Fibroblast of villous mesenchyme (primary cell): Measurements from ENCODE around the gene MICAL2. TPM values are rescaled to one million over a fixed set of nuclear protein-coding genes. Genes with fewer than 3 reads are reported as not detected.

Source experiments
- DNase-seq: peaks from one replicate; pipeline ENCODE4 v3.0.0-alpha.2; 2010; ENCODE audit warnings: low read depth
- H3K4me3 ChIP-seq: 2 replicates; pipeline ENCODE4 v1.5.1; 2011; ENCODE audit warnings: low read depth, mild to moderate bottlenecking, low read length
- total RNA-seq: library from RNA; depleted of rRNA; stranded (reverse); fragments of >200 nt; gene quantifications from 2 replicates; pipeline ENCODE4 v1.2.3, GENCODE V29; 2012
- TF ChIP-seq, protein P1 (sequence below): IDR thresholded peaks from 2 replicates; pipeline ENCODE4 v1.5.1; 2012; ENCODE audit warnings: low read depth, mild to moderate bottlenecking, low read length; ENCODE audit not compliant: insufficient read depth

Gene MICAL2
- total RNA-seq, 1 donor, result 164 TPM

DNA sequence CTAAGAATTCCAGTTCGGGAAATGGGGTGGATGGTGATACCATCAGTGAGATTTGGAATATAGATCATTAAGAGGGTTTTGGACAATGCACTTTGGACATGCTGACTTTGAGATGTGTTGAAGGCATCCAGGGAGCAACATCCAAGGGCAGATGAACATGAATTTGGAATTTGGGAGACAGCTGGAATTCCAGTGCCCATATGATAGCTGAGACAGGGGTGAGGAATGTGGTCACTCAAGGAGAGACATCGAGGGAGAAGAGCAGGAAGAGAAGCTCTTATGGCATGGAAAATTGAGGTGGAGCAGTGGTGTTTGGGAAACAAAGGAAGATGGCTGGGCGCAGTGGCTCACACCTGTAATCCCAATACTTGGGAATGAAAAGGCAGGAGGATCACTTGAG lies 11.8 kb upstream of the MICAL2 start:
- TF ChIP-seq, protein P1, sequence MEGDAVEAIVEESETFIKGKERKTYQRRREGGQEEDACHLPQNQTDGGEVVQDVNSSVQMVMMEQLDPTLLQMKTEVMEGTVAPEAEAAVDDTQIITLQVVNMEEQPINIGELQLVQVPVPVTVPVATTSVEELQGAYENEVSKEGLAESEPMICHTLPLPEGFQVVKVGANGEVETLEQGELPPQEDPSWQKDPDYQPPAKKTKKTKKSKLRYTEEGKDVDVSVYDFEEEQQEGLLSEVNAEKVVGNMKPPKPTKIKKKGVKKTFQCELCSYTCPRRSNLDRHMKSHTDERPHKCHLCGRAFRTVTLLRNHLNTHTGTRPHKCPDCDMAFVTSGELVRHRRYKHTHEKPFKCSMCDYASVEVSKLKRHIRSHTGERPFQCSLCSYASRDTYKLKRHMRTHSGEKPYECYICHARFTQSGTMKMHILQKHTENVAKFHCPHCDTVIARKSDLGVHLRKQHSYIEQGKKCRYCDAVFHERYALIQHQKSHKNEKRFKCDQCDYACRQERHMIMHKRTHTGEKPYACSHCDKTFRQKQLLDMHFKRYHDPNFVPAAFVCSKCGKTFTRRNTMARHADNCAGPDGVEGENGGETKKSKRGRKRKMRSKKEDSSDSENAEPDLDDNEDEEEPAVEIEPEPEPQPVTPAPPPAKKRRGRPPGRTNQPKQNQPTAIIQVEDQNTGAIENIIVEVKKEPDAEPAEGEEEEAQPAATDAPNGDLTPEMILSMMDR, result no peak
- H3K4me3 ChIP-seq, result no peak overlapping the region
- no peak for DNase-seq

DNA sequence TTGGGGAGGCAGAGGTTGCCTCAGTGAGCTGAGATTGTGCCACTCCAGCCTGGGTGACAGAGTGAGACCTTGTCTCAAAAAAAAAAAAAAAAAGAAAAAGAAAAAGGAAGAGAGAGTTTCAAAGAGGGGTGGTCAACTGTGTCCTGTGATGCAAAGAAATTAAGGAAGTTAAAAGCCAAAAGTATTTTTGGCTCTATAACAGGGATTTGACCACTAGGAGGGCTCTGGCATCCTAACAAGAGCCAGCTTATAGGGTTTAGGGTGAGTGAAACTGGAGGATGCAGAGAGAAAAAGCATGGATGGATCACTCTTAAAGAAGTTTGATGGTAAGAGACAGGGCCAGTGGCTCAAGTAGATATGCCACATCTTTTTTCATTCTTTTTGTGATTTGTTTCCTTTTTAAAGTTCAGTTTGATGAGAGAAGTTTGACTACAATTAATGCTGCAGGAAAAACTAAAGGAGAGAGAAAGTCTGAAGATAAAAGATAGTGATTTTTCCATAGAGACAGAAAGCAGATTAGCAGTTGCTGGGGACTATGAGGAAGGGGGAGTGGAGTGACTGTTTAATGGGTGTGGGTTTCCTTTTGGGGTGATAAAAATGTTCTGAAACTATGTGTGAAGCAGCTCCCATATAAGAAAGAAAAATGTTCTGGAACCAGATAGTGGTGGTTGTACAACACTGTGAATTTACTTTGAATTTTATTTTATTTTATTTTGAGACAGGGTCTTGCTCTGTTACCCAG lies 11.1 kb upstream of the MICAL2 start:
- H3K4me3 ChIP-seq, result no peak overlapping the region
- TF ChIP-seq, protein P1, result peak; percentile 32
- peak; percentile 50 for DNase-seq

DNA sequence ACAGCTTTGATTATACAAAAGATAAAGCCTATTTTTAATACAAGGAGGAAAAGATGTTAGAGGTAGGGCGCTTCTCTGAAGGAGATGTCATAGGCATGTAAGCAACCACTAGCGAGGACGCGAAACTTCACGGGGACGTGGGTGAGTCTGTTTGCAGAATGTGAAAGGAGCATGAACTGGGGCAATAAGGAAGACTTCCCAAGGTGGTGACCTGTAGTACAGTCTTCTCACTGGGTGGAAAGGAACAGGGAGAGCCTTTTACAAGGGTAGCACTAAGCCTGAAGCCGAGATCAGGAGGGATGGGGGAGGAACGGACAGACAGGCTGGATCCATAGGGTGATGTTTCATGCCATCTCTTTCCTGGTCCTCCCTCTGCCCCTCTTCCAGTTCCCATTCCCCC lies 10.0 kb upstream of the MICAL2 start:
- no peak overlapping the region for H3K4me3 ChIP-seq
- no peak for DNase-seq
- TF ChIP-seq, protein P1, result no peak

DNA sequence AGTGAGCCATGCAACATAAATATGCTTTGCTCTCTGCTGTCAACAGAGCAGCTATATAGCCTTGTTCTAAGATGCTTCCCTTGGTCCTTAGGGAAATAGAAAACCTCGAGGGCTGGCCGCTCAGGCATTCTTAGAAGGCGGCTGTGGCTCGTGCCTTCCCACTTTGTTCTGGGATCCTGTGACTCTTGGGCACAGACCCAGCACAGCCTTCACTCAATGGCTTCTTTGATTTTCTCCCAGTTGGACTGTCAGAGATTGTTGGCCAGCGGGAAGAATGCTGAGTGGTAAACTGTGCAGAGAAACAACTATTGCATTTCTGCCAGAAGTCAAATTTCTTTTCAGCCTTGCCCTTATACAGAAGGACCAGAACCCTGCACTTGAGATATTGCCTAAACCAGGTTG lies 9.5 kb upstream of the MICAL2 start:
- no peak overlapping the region for H3K4me3 ChIP-seq
- DNase-seq, result no peak
- TF ChIP-seq, protein P1, result no peak

DNA sequence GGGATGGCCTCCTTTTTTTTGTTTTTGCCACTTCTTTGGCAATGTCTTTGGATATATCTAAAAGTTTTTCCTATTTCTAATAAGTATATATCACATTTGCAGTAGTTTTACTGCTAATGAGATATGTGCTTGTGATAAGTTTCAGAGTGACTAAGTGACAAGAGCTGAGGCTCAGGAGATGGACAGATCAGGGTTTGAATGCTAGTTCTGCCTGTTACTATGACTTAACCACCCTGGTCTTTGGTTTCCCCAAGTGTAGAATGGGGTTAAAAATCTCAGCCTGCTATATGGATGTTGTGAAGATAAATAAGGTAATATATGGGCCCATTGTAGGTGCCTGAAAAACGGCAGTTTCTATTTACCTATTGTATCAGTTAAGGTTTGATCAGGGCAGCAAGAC lies 9.1 kb upstream of the MICAL2 start:
- no peak overlapping the region for H3K4me3 ChIP-seq
- no peak for DNase-seq
- TF ChIP-seq, protein P1, result no peak

DNA sequence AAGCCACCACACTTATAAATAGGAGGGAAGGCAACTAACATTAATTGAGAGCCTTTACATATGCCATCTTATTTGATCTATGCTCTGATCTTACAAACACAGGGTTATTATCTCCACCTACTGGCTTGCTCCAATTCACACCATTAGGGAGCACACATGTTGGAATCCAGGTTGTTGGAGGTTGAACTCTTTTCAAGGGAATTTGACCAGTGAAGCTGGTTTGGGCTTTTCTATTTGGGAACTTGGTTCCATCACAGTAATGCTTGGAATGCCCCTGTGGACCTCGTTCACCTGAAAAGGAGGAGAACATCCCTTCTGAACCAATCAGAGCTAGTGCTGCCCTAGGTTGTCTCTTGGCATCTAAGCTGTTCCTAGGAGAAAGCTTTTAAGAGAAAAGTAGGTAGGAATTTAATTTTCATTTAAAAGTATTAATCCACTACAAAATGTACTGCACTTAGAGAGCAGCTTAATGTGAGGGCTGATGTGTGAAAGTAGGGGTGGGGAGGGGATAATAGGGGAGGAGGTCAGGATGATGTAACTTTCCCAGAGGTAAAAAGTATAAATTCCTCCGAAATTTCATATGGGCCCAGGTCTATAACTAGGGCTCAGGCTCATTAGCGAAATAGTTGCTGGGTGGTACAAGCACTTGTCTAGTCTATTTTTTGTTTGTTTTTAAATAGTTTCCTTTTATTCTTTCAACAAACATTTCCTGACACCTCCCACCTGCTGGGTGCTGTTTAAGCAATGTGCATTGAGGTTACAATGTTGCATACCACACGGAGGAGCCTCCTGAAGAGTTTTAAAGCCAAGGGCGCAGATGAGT lies 7.6 kb upstream of the MICAL2 start:
- TF ChIP-seq, protein P1, result peak; percentile 11
- H3K4me3 ChIP-seq, result no peak overlapping the region
- no peak for DNase-seq
